Parathyroid adenoma (tissue), 2 donors: ENCODE results near the gene SORCS2.

Experiments
- H2AFZ ChIP-seq: fragments of 300-600 bp; sonication (generic); one replicate; pipeline ENCODE4 v1.7.0; 2017; ENCODE audit warnings: antibody characterized with exemption, mild to moderate bottlenecking
- H3K27ac ChIP-seq: fragments of 300-600 bp; sonication (generic); one replicate; pipeline ENCODE4 v1.7.0; 2017
- H3K27me3 ChIP-seq: fragments of 300-600 bp; sonication (generic); one replicate; pipeline ENCODE4 v1.7.0; 2017; ENCODE audit warnings: low read length; ENCODE audit not compliant: control insufficient read depth, insufficient read depth
- H3K36me3 ChIP-seq: fragments of 300-600 bp; sonication (generic); one replicate; pipeline ENCODE4 v1.7.0; 2017; ENCODE audit warnings: low read length; ENCODE audit not compliant: control insufficient read depth, insufficient read depth
- H3K4me1 ChIP-seq: fragments of 300-600 bp; sonication (generic); one replicate; pipeline ENCODE4 v1.7.0; 2017; ENCODE audit warnings: control low read depth
- H3K4me2 ChIP-seq: fragments of 300-600 bp; sonication (generic); one replicate; pipeline ENCODE4 v1.7.0; 2017; ENCODE audit warnings: low read length
- H3K4me3 ChIP-seq: fragments of 300-600 bp; sonication (generic); one replicate; pipeline ENCODE4 v1.7.0; 2017; ENCODE audit warnings: low read depth, low read length
- H3K79me2 ChIP-seq: fragments of 300-600 bp; sonication (generic); one replicate; pipeline ENCODE4 v1.7.0; 2017; ENCODE audit warnings: control low read depth
- H3K9ac ChIP-seq: fragments of 300-600 bp; sonication (generic); one replicate; pipeline ENCODE4 v1.7.0; 2017; ENCODE audit warnings: mild to moderate bottlenecking
- H3K9me3 ChIP-seq: fragments of 300-600 bp; sonication (generic); one replicate; pipeline ENCODE4 v1.7.0; 2017; ENCODE audit warnings: low read length; ENCODE audit not compliant: control insufficient read depth
- CTCF ChIP-seq: fragments of 300-600 bp; sonication (generic); IDR thresholded peaks from one replicate; pipeline ENCODE4 v1.7.0; 2017; ENCODE audit warnings: antibody characterized with exemption, mild to moderate bottlenecking
- donor health status: primary hyperparathyroidism.

The SORCS2 gene

GRCh38 chr4:7169134-7169533 is 23.2 kb upstream of the SORCS2 start:
- no peaks in the 10 kb centered on the region for H3K79me2 ChIP-seq
- H3K4me3 ChIP-seq, result no peak overlapping the region
- no peaks in the 10 kb centered on the region for H3K9me3 ChIP-seq
- no peaks in the 10 kb centered on the region for H3K27me3 ChIP-seq
- H2AFZ ChIP-seq, result no peak overlapping the region
- no peak overlapping the region for H3K4me2 ChIP-seq
- no peaks in the 10 kb centered on the region for H3K36me3 ChIP-seq
- TF ChIP-seq CTCF, result no peak
- H3K9ac ChIP-seq, result no peak overlapping the region
- H3K4me1 ChIP-seq, result no peaks in the 10 kb centered on the region
- H3K27ac ChIP-seq, result no peak overlapping the region

GRCh38 chr4:7170012-7170411 is 22.3 kb upstream of the SORCS2 start:
- no peak overlapping the region for H3K4me3 ChIP-seq
- H3K36me3 ChIP-seq, result no peaks in the 10 kb centered on the region
- no peak overlapping the region for H2AFZ ChIP-seq
- no peaks in the 10 kb centered on the region for H3K9me3 ChIP-seq
- no peak overlapping the region for H3K9ac ChIP-seq
- H3K27me3 ChIP-seq, result no peaks in the 10 kb centered on the region
- no peaks in the 10 kb centered on the region for H3K4me1 ChIP-seq
- no peak overlapping the region for H3K4me2 ChIP-seq
- no peak overlapping the region for H3K27ac ChIP-seq
- no peaks in the 10 kb centered on the region for H3K79me2 ChIP-seq
- TF ChIP-seq CTCF, result no peak

- no peaks in the 10 kb centered on the region for H3K4me1 ChIP-seq
- no peaks in the 10 kb centered on the region for H3K36me3 ChIP-seq
- H3K79me2 ChIP-seq, result no peaks in the 10 kb centered on the region
- H3K4me2 ChIP-seq, result no peak overlapping the region
- no peak overlapping the region for H3K27ac ChIP-seq
- H3K4me3 ChIP-seq, result no peak overlapping the region
- H3K9me3 ChIP-seq, result no peaks in the 10 kb centered on the region
- no peaks in the 10 kb centered on the region for H3K27me3 ChIP-seq
- no peak for TF ChIP-seq CTCF
- H2AFZ ChIP-seq, result no peak overlapping the region
- no peak overlapping the region for H3K9ac ChIP-seq
These were observed 21.0 kb upstream of the SORCS2 start for GRCh38 chr4:7171191-7171900.

- no peak overlapping the region for H3K27ac ChIP-seq
- TF ChIP-seq CTCF, result no peak
- H3K4me1 ChIP-seq, result no peaks in the 10 kb centered on the region
- no peak overlapping the region for H2AFZ ChIP-seq
- no peaks in the 10 kb centered on the region for H3K79me2 ChIP-seq
- no peak overlapping the region for H3K4me2 ChIP-seq
- H3K4me3 ChIP-seq, result no peak overlapping the region
- H3K9me3 ChIP-seq, result no peaks in the 10 kb centered on the region
- no peak overlapping the region for H3K9ac ChIP-seq
- no peaks in the 10 kb centered on the region for H3K27me3 ChIP-seq
- no peaks in the 10 kb centered on the region for H3K36me3 ChIP-seq
These were observed 19.8 kb upstream of the SORCS2 start for GRCh38 chr4:7172508-7172907.

GRCh38 chr4:7172946-7173345 is 19.4 kb upstream of the SORCS2 start:
- H3K79me2 ChIP-seq, result no peaks in the 10 kb centered on the region
- H3K36me3 ChIP-seq, result no peaks in the 10 kb centered on the region
- H3K4me2 ChIP-seq, result no peak overlapping the region
- no peak overlapping the region for H2AFZ ChIP-seq
- H3K9ac ChIP-seq, result no peak overlapping the region
- no peak overlapping the region for H3K27ac ChIP-seq
- no peak for TF ChIP-seq CTCF
- no peaks in the 10 kb centered on the region for H3K9me3 ChIP-seq
- H3K27me3 ChIP-seq, result no peaks in the 10 kb centered on the region
- no peaks in the 10 kb centered on the region for H3K4me1 ChIP-seq
- H3K4me3 ChIP-seq, result no peak overlapping the region
